H1 (cell line): Measurements from ENCODE around the gene WDR27. TPM values are rescaled to one million over a fixed set of nuclear protein-coding genes. Genes with fewer than 3 reads are reported as not detected.

Source experiments
- CTCF ChIA-PET: fragments of 300-600 bp; sonication (Branson Sonifier 250); formaldehyde crosslinking; loops from one replicate; lab custom pipeline; 2021; ENCODE audit not compliant: partially characterized antibody; lab: Charles Lee
- POLR2A ChIA-PET: fragments of 300-600 bp; sonication (Branson Sonifier 250); formaldehyde crosslinking; loops from one replicate; lab custom pipeline; 2021; ENCODE audit warnings: inconsistent platforms; ENCODE audit not compliant: partially characterized antibody; lab: Charles Lee
- DNase-seq, 2 experiments: peaks; one replicate each; pipeline versions ENCODE4 v3.0.0 to v3.0.0-alpha.2; 2010 to 2022; ENCODE audit warnings: low spot score in 2 of 2, low read depth in 1 of 2, mixed read lengths in 1 of 2
- FAIRE-seq: peaks from 2 replicates; lab custom pipeline; 2011; peaks lifted over from hg19 to GRCh38; lab: Jason Lieb, UNC
- H2AFZ ChIP-seq: 2 replicates; pipeline ENCODE4 v1.8.1; 2012; ENCODE audit warnings: low read length, inconsistent platforms
- H2AK5ac ChIP-seq: 2 replicates; pipeline ENCODE4 v1.6.1; 2013; ENCODE audit warnings: low read depth, low read length
- H2BK120ac ChIP-seq: replicated peaks from 2 replicates; pipeline ENCODE3; 2013; ENCODE audit warnings: low read depth, low read length, inconsistent platforms
- H2BK12ac ChIP-seq: 2 replicates; pipeline ENCODE4 v1.6.1; 2013; ENCODE audit warnings: low read depth, low read length
- H2BK15ac ChIP-seq: 2 replicates; pipeline ENCODE4 v1.6.1; 2013; ENCODE audit warnings: low read length
- H2BK20ac ChIP-seq: 2 replicates; pipeline ENCODE4 v1.6.1; 2013; ENCODE audit warnings: low read length
- H2BK5ac ChIP-seq: 2 replicates; pipeline ENCODE4 v1.6.1; 2013; ENCODE audit warnings: low read depth, low read length
- H3K14ac ChIP-seq: 2 replicates; pipeline ENCODE4 v1.6.1; 2013; ENCODE audit warnings: inconsistent platforms; ENCODE audit not compliant: insufficient read length
- H3K18ac ChIP-seq: 2 replicates; pipeline ENCODE4 v1.6.1; 2013; ENCODE audit warnings: low read length; ENCODE audit errors: extremely low read depth
- H3K23ac ChIP-seq: 2 replicates; pipeline ENCODE4 v1.6.1; 2013; ENCODE audit warnings: inconsistent platforms; ENCODE audit not compliant: insufficient read length
- H3K23me2 ChIP-seq: 2 replicates; pipeline ENCODE4 v1.6.1; 2013; ENCODE audit warnings: low read depth, low read length
- H3K27ac ChIP-seq: 2 replicates; pipeline ENCODE4 v1.6.1; 2011; ENCODE audit warnings: low read depth, low read length, inconsistent platforms
- H3K27me3 ChIP-seq, 4 experiments: replicated peaks in 1 of 4; 1 replicate in 1 of 4; 2 replicates in 3 of 4; pipeline versions ENCODE4 v1.6.1 to v1.8.1; 2011 to 2013; ENCODE audit warnings: low read length in 3 of 4, mild to moderate bottlenecking in 3 of 4, inconsistent platforms in 2 of 4, mixed read lengths in 2 of 4, moderate library complexity in 1 of 4; ENCODE audit not compliant: control insufficient read depth in 3 of 4, insufficient read depth in 3 of 4; ENCODE audit errors: extremely low read depth in 1 of 4
- H3K36me3 ChIP-seq, 4 experiments: 2 replicates each; pipeline versions ENCODE4 v1.6.1 to v1.8.1; 2011 to 2013; ENCODE audit warnings: mild to moderate bottlenecking in 4 of 4, low read length in 3 of 4, moderate library complexity in 2 of 4, control low read depth in 1 of 4, inconsistent platforms in 1 of 4; ENCODE audit not compliant: insufficient read depth in 4 of 4, control insufficient read depth in 2 of 4
- H3K4ac ChIP-seq: replicated peaks from 2 replicates; pipeline ENCODE3; 2013; ENCODE audit warnings: low read length, low read depth, mixed read lengths, inconsistent platforms; ENCODE audit not compliant: insufficient read length
- H3K4me1 ChIP-seq, 4 experiments: replicated peaks in 1 of 4; 1 replicate in 1 of 4; 2 replicates in 3 of 4; pipeline versions ENCODE4 v1.6.1 to v1.8.1; 2011 to 2013; ENCODE audit warnings: low read length in 3 of 4, inconsistent platforms in 2 of 4, mixed read lengths in 1 of 4; ENCODE audit not compliant: insufficient read depth in 4 of 4, control insufficient read depth in 3 of 4
- H3K4me2 ChIP-seq, 2 experiments: 2 replicates each; pipeline versions ENCODE4 v1.6.1 to v1.8.1; 2011 to 2013; ENCODE audit warnings: low read depth in 2 of 2, low read length in 2 of 2, control low read depth in 1 of 2, inconsistent platforms in 1 of 2, mild to moderate bottlenecking in 1 of 2; ENCODE audit not compliant: insufficient read depth in 1 of 2
- H3K4me3 ChIP-seq, 4 experiments: fragments of 200-600, 300-600 bp in 1 of 4; sonication (generic), shearing (Covaris generic), sonication (Bioruptor Twin) in 1 of 4; 2 replicates each; pipeline versions ENCODE4 v1.5.1 to v1.8.1; 2011 to 2016; ENCODE audit warnings: low read length in 4 of 4, low read depth in 3 of 4, control low read depth in 2 of 4, inconsistent platforms in 2 of 4, mild to moderate bottlenecking in 2 of 4, mixed read lengths in 1 of 4, moderate library complexity in 1 of 4; ENCODE audit not compliant: insufficient read depth in 2 of 4; ENCODE audit errors: extremely low read depth in 1 of 4
- H3K56ac ChIP-seq: replicated peaks from 2 replicates; pipeline ENCODE3; 2013; ENCODE audit warnings: low read depth, mild to moderate bottlenecking, mixed read lengths, low read length, inconsistent platforms; ENCODE audit not compliant: insufficient read length
- H3K79me1 ChIP-seq: 2 replicates; pipeline ENCODE4 v1.6.1; 2013; ENCODE audit warnings: low read depth, low read length, control low read depth
- H3K79me2 ChIP-seq, 2 experiments: 2 replicates each; pipeline versions ENCODE4 v1.6.1 to v1.8.1; 2012 to 2013; ENCODE audit warnings: low read length in 2 of 2, mild to moderate bottlenecking in 2 of 2, inconsistent platforms in 1 of 2; ENCODE audit not compliant: insufficient read depth in 2 of 2, control insufficient read depth in 1 of 2
- H3K9ac ChIP-seq, 4 experiments: replicated peaks in 1 of 4; 1 replicate in 1 of 4; 2 replicates in 3 of 4; pipeline versions ENCODE4 v1.6.1 to v1.8.1; 2011 to 2013; ENCODE audit warnings: low read depth in 3 of 4, low read length in 3 of 4, control low read depth in 2 of 4, mild to moderate bottlenecking in 2 of 4, moderate library complexity in 2 of 4, inconsistent platforms in 1 of 4; ENCODE audit errors: extremely low read depth in 1 of 4
- H3K9me3 ChIP-seq, 2 experiments: 2 replicates each; pipeline versions ENCODE4 v1.6.1 to v1.8.1; 2012 to 2013; ENCODE audit warnings: mild to moderate bottlenecking in 2 of 2, moderate library complexity in 2 of 2, control low read depth in 1 of 2, inconsistent platforms in 1 of 2, low read depth in 1 of 2, low read length in 1 of 2, mixed read lengths in 1 of 2; ENCODE audit not compliant: insufficient read depth in 2 of 2
- H4K20me1 ChIP-seq, 2 experiments: replicated peaks in 1 of 2; 2 replicates each; pipeline versions ENCODE3 to v1.8.1; 2011 to 2013; ENCODE audit warnings: inconsistent platforms in 2 of 2, low read length in 2 of 2, mild to moderate bottlenecking in 1 of 2; ENCODE audit not compliant: insufficient read depth in 2 of 2, control insufficient read depth in 1 of 2
- H4K5ac ChIP-seq: 2 replicates; pipeline ENCODE4 v1.6.1; 2013; ENCODE audit warnings: low read length, low read depth, mixed read lengths, inconsistent platforms; ENCODE audit not compliant: insufficient read length
- H4K8ac ChIP-seq: 2 replicates; pipeline ENCODE4 v1.8.0; 2013; ENCODE audit warnings: mild to moderate bottlenecking, moderate library complexity, low read length, inconsistent platforms; ENCODE audit not compliant: insufficient read depth; ENCODE audit errors: extremely low read depth
- H4K91ac ChIP-seq: replicated peaks from 2 replicates; pipeline ENCODE3; 2013; ENCODE audit warnings: low read length, mixed read lengths, inconsistent platforms; ENCODE audit not compliant: insufficient read length
- BCL11A ChIP-seq, 2 experiments: IDR thresholded peaks; one replicate each; pipeline ENCODE4 v1.6.1; 2011; ENCODE audit warnings: low read depth in 2 of 2, low read length in 2 of 2, mild to moderate bottlenecking in 2 of 2
- CHD1 ChIP-seq: IDR thresholded peaks from 2 replicates; pipeline ENCODE4 v1.6.1; 2012; ENCODE audit warnings: low read depth, low read length, improper control_type of control experiment
- GABPA ChIP-seq: IDR thresholded peaks from 2 replicates; pipeline ENCODE4 v1.6.1; 2011; ENCODE audit warnings: mild to moderate bottlenecking, low read length, moderate library complexity, borderline replicate concordance; ENCODE audit not compliant: insufficient read depth
- GTF2F1 ChIP-seq: IDR thresholded peaks from 2 replicates; pipeline ENCODE4 v1.6.1; 2012; ENCODE audit warnings: low read depth, low read length, improper control_type of control experiment, borderline replicate concordance
- HDAC2 ChIP-seq, 2 experiments: fragments of 300-600 bp in 1 of 2; sonication (generic) in 1 of 2; IDR thresholded peaks; 2 replicates each; pipeline ENCODE4 v1.6.1; 2011 to 2012; ENCODE audit warnings: low read depth in 2 of 2, low read length in 2 of 2, mild to moderate bottlenecking in 2 of 2, moderate library complexity in 2 of 2, borderline replicate concordance in 1 of 2, inconsistent platforms in 1 of 2
- JUND ChIP-seq: IDR thresholded peaks from 2 replicates; pipeline ENCODE4 v1.6.1; 2011; ENCODE audit warnings: mild to moderate bottlenecking, improper control_type of control experiment, low read length
- KDM4A ChIP-seq: IDR thresholded peaks from one replicate; pipeline ENCODE4 v1.7.1; 2012; ENCODE audit warnings: low read depth, mild to moderate bottlenecking, moderate library complexity, low read length, inconsistent platforms; ENCODE audit not compliant: severe bottlenecking
- NANOG ChIP-seq: IDR thresholded peaks from 2 replicates; pipeline ENCODE4 v1.6.1; 2011; ENCODE audit warnings: low read length, low read depth, mild to moderate bottlenecking, inconsistent platforms; ENCODE audit not compliant: insufficient read depth, poor library complexity, severe bottlenecking
- POU5F1 ChIP-seq: IDR thresholded peaks from 2 replicates; pipeline ENCODE4 v1.6.1; 2011; ENCODE audit warnings: low read depth, mild to moderate bottlenecking, low read length, moderate library complexity
- RAD21 ChIP-seq, 2 experiments: IDR thresholded peaks in 1 of 2; conservative IDR thresholded peaks in 1 of 2; 2 replicates each; pipeline ENCODE4 v1.6.1; 2011; ENCODE audit warnings: low read depth in 2 of 2, low read length in 2 of 2, improper control_type of control experiment in 1 of 2, inconsistent platforms in 1 of 2, mild to moderate bottlenecking in 1 of 2, moderate library complexity in 1 of 2
- whole genome bisulfite sequencing, 2 experiments: shearing (Covaris generic) in 1 of 2; methylation state at CpG; one replicate each; pipeline versions ENCODE4 v1.1.6 to v1.1.7; 2013 to 2015; ENCODE audit warnings: low lambda C conversion rate in 2 of 2, mixed read lengths in 2 of 2, inconsistent platforms in 1 of 2, low coverage in 1 of 2, missing lambda C conversion rate in 1 of 2; ENCODE audit not compliant: insufficient replicate concordance in 2 of 2, insufficient coverage in 1 of 2, insufficient read length in 1 of 2; ENCODE audit errors: extremely low coverage in 1 of 2, missing lambda C conversion rate in 1 of 2; 5-methylcytosine and 5-hydroxymethylcytosine counted together
- polyA plus RNA-seq, 7 experiments: library from polyadenylated mRNA; depleted of rRNA in 3 of 7; stranded (reverse) in 5 of 7; unstranded in 2 of 7; fragments of >200 nt in 5 of 7; fragments of 200-250 nt in 2 of 7; gene quantifications; 1 replicate in 5 of 7; 2 replicates in 1 of 7; 4 replicates in 1 of 7; pipeline versions ENCODE4 v1.2.1 to v1.2.3, GENCODE V29; 2011 to 2013; ENCODE audit warnings: missing spikeins in 2 of 7, mixed read lengths in 2 of 7
- total RNA-seq: library from RNA; stranded (reverse); fragmentation: NEBNext Ultra II Directional; extraction: Animal tissue kit (Norgen Biotek cat#: 25700); gene quantifications from 2 replicates; pipeline ENCODE4 v1.2.1, GENCODE V29; 2021

Gene WDR27
- total and polyA plus RNA-seq, 2 of the 8 experiments (the other 6 are each of a cell fraction or from before 2014, with no cell fraction given), result 53.6 to 68.6 TPM

- no peaks in the 10 kb centered on the region for H3K79me2 ChIP-seq
- no peak for DNase-seq
- H4K91ac ChIP-seq, result no peak overlapping the region
- H4K8ac ChIP-seq, result no peak overlapping the region
- no peaks in the 10 kb centered on the region for H3K23me2 ChIP-seq
- H2BK15ac ChIP-seq, result no peak overlapping the region
- H3K4me1 ChIP-seq, result no peaks in the 10 kb centered on the region
- no peak overlapping the region for H3K27ac ChIP-seq
- no peak overlapping the region for H2AFZ ChIP-seq
- no peak overlapping the region for H2BK120ac ChIP-seq
- no peak for FAIRE-seq
- CTCF ChIA-PET, result interaction anchor here (1.3 to 2.3 kb wide), 3 partner anchors 10 to 36 kb away, joined by 3 to 10 read pairs (median 4); no protein-coding TSS in a partner anchor
- 90% methylated on average over 4 of the region's 4 CpGs; no CpG with 5 or more reads in 1 of the 2 experiments for WGBS, 2 experiments
- peaks cover 29 to 38% of the 10 kb centered on the region in 2 experiments for H3K9me3 ChIP-seq
- H2BK20ac ChIP-seq, result no peak overlapping the region
- H3K4me2 ChIP-seq, result no peak overlapping the region
- no peak overlapping the region for H3K4me3 ChIP-seq
- H3K79me1 ChIP-seq, result no peaks in the 10 kb centered on the region
- no peaks in the 10 kb centered on the region for H3K27me3 ChIP-seq
- H2AK5ac ChIP-seq, result no peak overlapping the region
- H2BK12ac ChIP-seq, result no peak overlapping the region
- no peak overlapping the region for H4K5ac ChIP-seq
- POLR2A ChIA-PET, result no interaction called here
- no peaks in the 10 kb centered on the region for H4K20me1 ChIP-seq
- H3K23ac ChIP-seq, result no peak overlapping the region
- H3K9ac ChIP-seq, result no peak overlapping the region
- no peaks in the 10 kb centered on the region for H3K36me3 ChIP-seq
- H3K14ac ChIP-seq, result no peak overlapping the region
- no peak overlapping the region for H3K4ac ChIP-seq
- H3K56ac ChIP-seq, result no peak overlapping the region
- H3K18ac ChIP-seq, result no peak overlapping the region
- H2BK5ac ChIP-seq, result no peak overlapping the region
- TF ChIP-seq GTF2F1, result no peak
- no peak for TF ChIP-seq GABPA
- TF ChIP-seq RAD21 (IDR thresholded peaks at IDR 0.05 in 1 of 2, conservative IDR thresholded peaks at IDR 0.05 in 1 of 2; ENCODE audit: low read depth in 2 of 2, low read length in 2 of 2), result no peak
- TF ChIP-seq BCL11A (IDR thresholded peaks at IDR 0.05; ENCODE audit: low read depth in 2 of 2, low read length in 2 of 2), result no peak
- no peak for TF ChIP-seq POU5F1
- no peak for TF ChIP-seq KDM4A
- TF ChIP-seq JUND, result no peak
- TF ChIP-seq CHD1, result no peak
- TF ChIP-seq HDAC2 (IDR thresholded peaks at IDR 0.05; ENCODE audit: borderline replicate concordance in 1 of 2, low read depth in 2 of 2, low read length in 2 of 2), result no peak
- TF ChIP-seq NANOG, result no peak
Measured at GRCh38 chr6:169409742-169410312, 292.0 kb downstream of the WDR27 start.
